OCI-LY3 (cell line): ENCODE data around the gene FGG.
"Not testable (repeated sequence)": the region's sequence is repeated elsewhere in the genome, so short reads cannot be mapped to it uniquely, and the experiment has no call there.

Experiments
- H2AFZ ChIP-seq: fragments of 200-600, 300-600 bp; shearing (Covaris generic); 2 replicates; pipeline ENCODE4 v1.6.0; 2014; ENCODE audit warnings: antibody characterized with exemption, low read depth, low read length
- H3K27ac ChIP-seq: fragments of 200-600, 300-600 bp; sonication (generic); 2 replicates; pipeline ENCODE4 v1.5.1; 2014; ENCODE audit warnings: mild to moderate bottlenecking, low read length, moderate library complexity, mixed read lengths
- H3K27me3 ChIP-seq: fragments of 200-600, 300-600 bp; sonication (generic); 2 replicates; pipeline ENCODE4 v1.6.1; 2014; ENCODE audit warnings: low read depth, low read length, mixed read lengths
- H3K36me3 ChIP-seq: fragments of 200-600, 300-600 bp; sonication (generic); replicated peaks from 2 replicates; pipeline ENCODE3; 2014; ENCODE audit warnings: low read depth, low read length, mixed read lengths
- H3K4me1 ChIP-seq: fragments of 300-600, 200-600 bp; sonication (generic); 2 replicates; pipeline ENCODE4 v1.6.1; 2014; ENCODE audit warnings: low read length, mixed read lengths
- H3K4me2 ChIP-seq: fragments of 200-600, 300-600 bp; sonication (generic); 2 replicates; pipeline ENCODE4 v1.6.1; 2014; ENCODE audit warnings: low read length, mixed read lengths
- H3K4me3 ChIP-seq: fragments of 300-600, 200-600 bp; sonication (generic); 2 replicates; pipeline ENCODE4 v1.5.1; 2014; ENCODE audit warnings: antibody characterized with exemption, mild to moderate bottlenecking, low read length, moderate library complexity
- H3K79me2 ChIP-seq: fragments of 300-600, 200-600 bp; shearing (Covaris generic); 2 replicates; pipeline ENCODE4 v1.6.1; 2014; ENCODE audit warnings: mild to moderate bottlenecking, low read length, mixed read lengths
- H3K9ac ChIP-seq: fragments of 300-600, 200-600 bp; shearing (Covaris generic); 2 replicates; pipeline ENCODE4 v1.6.0; 2014; ENCODE audit warnings: mild to moderate bottlenecking, low read length, moderate library complexity
- H3K9me3 ChIP-seq: fragments of 200-600, 300-600 bp; shearing (Covaris generic); 2 replicates; pipeline ENCODE4 v1.6.1; 2014; ENCODE audit warnings: low read length, mixed read lengths; ENCODE audit not compliant: insufficient read depth
- H4K20me1 ChIP-seq: fragments of 200-600, 300-600 bp; sonication (generic); 2 replicates; pipeline ENCODE4 v1.6.1; 2016; ENCODE audit warnings: low read length, mixed read lengths; ENCODE audit not compliant: insufficient read depth
- EZH2phosphoT487 ChIP-seq: fragments of 200-600 bp; shearing (Covaris generic); IDR thresholded peaks from 2 replicates; pipeline ENCODE4 v1.6.1; 2018; ENCODE audit warnings: antibody characterized with exemption, mixed run types, low read depth
- TF ChIP-seq, protein P1 (sequence below): fragments of 200-600, 300-600 bp; sonication (generic); IDR thresholded peaks from 2 replicates; pipeline ENCODE4 v1.5.1; 2014; ENCODE audit warnings: antibody characterized with exemption, low read length, low read depth

The FGG gene

DNA sequence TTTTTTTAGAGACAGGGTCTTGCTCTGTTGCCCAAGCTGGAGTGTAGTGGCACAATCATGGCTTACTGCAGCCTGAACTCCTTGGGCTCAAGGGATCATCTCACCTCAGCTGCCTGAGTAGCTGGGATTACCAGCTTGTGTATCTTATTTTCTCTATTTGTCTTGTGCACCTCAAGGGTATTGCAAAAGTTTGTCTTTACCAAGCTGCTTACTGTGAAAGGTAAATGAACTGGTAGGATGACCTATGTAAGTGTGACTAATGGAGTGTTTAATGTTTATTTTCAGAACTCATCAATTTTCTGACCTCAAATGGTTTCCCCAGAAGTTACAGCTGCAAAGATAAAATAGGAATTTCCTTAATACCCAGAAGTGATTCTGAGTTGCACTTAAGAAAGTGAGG is 16.6 kb downstream of the FGG start:
- Histone ChIP-seq H3K4me2 (no peak overlapping the region), H3K9ac (no peak overlapping the region), H4K20me1 (no peaks in the 10 kb centered on the region), H3K27me3 (peaks cover 1% of the 10 kb centered on the region; the same call in 1 of the 2 replicates), H3K4me1 (no peaks in the 10 kb centered on the region), H3K27ac (no peak overlapping the region), H3K4me3 (no peak overlapping the region), H3K9me3 (no peaks in the 10 kb centered on the region), H2AFZ (no peak overlapping the region), H3K79me2 (no peaks in the 10 kb centered on the region), H3K36me3 (no peaks in the 10 kb centered on the region)
- TF ChIP-seq, protein P1, sequence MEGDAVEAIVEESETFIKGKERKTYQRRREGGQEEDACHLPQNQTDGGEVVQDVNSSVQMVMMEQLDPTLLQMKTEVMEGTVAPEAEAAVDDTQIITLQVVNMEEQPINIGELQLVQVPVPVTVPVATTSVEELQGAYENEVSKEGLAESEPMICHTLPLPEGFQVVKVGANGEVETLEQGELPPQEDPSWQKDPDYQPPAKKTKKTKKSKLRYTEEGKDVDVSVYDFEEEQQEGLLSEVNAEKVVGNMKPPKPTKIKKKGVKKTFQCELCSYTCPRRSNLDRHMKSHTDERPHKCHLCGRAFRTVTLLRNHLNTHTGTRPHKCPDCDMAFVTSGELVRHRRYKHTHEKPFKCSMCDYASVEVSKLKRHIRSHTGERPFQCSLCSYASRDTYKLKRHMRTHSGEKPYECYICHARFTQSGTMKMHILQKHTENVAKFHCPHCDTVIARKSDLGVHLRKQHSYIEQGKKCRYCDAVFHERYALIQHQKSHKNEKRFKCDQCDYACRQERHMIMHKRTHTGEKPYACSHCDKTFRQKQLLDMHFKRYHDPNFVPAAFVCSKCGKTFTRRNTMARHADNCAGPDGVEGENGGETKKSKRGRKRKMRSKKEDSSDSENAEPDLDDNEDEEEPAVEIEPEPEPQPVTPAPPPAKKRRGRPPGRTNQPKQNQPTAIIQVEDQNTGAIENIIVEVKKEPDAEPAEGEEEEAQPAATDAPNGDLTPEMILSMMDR, result no peak
- TF ChIP-seq EZH2phosphoT487, result no peak

DNA sequence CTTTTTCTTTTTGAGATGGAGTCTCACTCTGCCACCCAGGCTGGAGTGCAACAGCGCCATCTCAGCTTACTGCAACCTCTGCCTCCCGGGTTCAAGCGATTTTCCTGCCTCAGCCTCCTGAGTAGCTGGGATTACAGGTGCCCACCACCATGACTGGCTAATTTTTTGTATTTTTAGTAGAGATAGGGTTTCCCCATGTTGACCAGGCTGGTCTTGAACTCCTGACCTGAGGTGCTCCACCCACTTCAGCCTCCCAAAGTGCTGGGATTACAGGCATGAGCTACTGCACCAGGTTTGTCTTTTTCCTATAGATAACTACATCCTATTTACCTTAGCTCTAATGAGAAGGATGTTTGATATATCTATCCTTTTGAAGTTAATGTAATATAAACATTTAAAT is 18.1 kb downstream of the FGG start:
- H3K4me1 ChIP-seq, H4K20me1 ChIP-seq, H3K4me2 ChIP-seq, H3K9ac ChIP-seq, H3K36me3 ChIP-seq, H3K4me3 ChIP-seq, H2AFZ ChIP-seq, H3K27me3 ChIP-seq, H3K9me3 ChIP-seq, H3K27ac ChIP-seq, H3K79me2 ChIP-seq: not testable (repeated sequence)

DNA sequence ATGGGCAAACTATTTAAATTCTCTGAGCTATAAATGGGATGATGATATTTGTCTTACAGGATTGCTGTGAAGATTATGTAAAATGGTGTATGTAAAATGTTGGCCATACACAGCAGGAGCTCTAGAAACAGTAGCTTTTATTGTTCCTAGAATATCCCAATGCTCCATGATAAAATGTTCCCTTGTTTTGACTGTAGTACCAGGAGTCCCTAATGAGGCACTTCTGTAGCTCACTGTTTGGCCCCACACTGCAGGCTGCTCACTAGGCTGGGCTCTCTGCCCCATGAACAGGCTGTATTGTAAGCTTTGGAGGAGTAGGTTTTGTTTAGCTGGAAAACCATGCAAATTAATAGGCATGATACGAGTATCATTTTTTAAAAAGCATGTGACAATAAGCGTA is 18.6 kb downstream of the FGG start:
- Histone ChIP-seq H3K9ac (no peak overlapping the region), H2AFZ (no peak overlapping the region), H3K36me3 (no peaks in the 10 kb centered on the region), H3K4me2 (no peak overlapping the region), H3K27ac (no peak overlapping the region), H3K79me2 (no peaks in the 10 kb centered on the region), H3K4me1 (no peaks in the 10 kb centered on the region), H4K20me1 (no peaks in the 10 kb centered on the region), H3K4me3 (no peak overlapping the region), H3K9me3 (no peaks in the 10 kb centered on the region), H3K27me3 (peaks cover 3% of the 10 kb centered on the region)
- TF ChIP-seq, protein P1, result no peak
- no peak for TF ChIP-seq EZH2phosphoT487

DNA sequence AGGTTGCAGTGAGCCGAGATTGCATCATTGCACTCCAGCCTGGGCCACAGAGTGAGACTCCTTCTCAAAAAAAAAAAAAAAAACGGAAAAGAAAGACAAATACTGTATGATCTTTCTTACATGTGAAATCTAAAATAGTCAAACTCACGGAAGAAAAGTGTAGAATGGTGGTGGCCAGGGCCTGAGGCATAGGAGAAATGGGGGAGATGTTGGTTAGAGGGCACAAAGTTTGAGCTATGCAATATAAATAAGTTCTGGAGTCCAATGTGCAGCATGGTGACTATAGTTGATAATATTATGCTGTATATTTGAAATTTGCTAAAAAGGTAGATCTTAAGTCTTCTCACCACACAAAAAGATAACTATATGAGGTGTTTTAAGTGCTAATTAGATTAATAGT is 20.6 kb downstream of the FGG start:
- Histone ChIP-seq H3K36me3 (no peaks in the 10 kb centered on the region), H4K20me1 (no peaks in the 10 kb centered on the region), H3K9ac (no peak overlapping the region), H2AFZ (no peak overlapping the region), H3K4me3 (no peak overlapping the region), H3K4me1 (no peaks in the 10 kb centered on the region), H3K4me2 (no peak overlapping the region), H3K27ac (no peak overlapping the region), H3K9me3 (no peaks in the 10 kb centered on the region), H3K79me2 (no peaks in the 10 kb centered on the region), H3K27me3 (peaks cover 19% of the 10 kb centered on the region)
- TF ChIP-seq, protein P1, result no peak
- TF ChIP-seq EZH2phosphoT487, result no peak
